NCI-H128 (cell line): Measurements from ENCODE around the gene NCOA1.

Experiments used
- DNase-seq: peaks from one replicate; lab custom pipeline; 2025; ENCODE audit not compliant: unreplicated experiment; lab: John Stamatoyannopoulos, UW

Gene NCOA1

DNA sequence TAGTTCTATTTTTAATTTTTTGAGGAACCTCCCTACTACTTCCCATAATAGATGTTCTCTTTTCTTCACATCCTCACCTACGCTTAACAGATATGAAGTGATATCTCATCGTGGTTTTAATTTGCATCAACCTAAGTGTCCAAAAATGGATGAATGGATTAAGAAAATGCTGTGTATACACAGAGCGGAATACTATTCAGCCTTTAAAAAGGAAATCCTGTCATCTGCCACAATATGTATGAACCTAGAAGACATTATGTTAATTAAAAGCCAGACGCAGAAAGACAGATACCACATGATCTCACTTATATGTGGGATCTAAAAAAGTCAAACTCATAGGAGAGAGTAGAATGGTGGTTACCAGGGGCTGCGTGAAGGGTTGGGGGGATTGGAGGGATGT, 189.1 kb downstream of the NCOA1 start:
- no peak for DNase-seq

GRCh38 chr2:24682304-24682703, 191.2 kb downstream of the NCOA1 start:
- no peak for DNase-seq

GRCh38 chr2:24683408-24683807, 192.4 kb downstream of the NCOA1 start:
- DNase-seq, result no peak

GRCh38 chr2:24690524-24690923, 199.5 kb downstream of the NCOA1 start:
- DNase-seq, result no peak

GRCh38 chr2:24691806-24692205, 200.8 kb downstream of the NCOA1 start:
- DNase-seq, result no peak

DNA sequence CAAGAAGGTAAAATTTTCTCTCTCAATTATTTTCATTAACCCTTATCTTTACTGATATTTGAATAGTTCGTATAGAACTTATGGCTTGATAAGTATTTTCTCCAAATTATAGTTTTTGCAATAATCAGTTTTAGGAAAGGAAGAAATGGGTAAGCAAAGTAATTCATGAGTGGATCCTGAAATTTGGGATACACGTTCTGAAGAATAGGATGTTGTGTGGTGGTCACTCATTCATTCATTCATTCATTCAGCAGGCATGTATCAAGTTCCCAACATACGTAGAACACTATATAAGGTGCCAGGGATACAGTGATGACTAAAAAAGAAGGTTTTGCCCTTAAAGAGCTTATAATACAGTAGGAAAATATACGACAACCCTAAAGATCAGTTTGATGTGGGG, 206.7 kb downstream of the NCOA1 start:
- DNase-seq, result no peak

- no peak for DNase-seq
Measured at GRCh38 chr2:24702800-24703199, 211.7 kb downstream of the NCOA1 start.

DNA sequence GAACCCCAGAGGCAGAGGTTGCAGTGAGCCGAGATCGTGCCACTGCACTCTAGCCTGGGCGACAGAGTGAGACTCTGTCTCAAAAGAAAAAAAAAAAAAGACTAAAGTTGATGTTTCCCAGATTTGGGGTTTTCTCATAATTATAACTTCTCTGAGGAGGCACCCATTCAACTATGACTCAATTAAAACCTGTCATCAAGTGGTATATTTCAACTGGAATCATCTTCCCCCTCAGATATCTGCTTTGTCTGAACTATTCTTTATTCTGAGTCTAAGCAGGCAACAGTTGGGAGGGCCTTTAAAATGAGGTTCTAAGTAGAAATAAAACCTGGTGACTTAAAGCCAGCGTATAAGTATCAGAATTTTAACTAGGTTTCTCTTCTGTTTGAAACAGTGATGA, 213.6 kb downstream of the NCOA1 start:
- DNase-seq, result no peak

- DNase-seq, result no peak
Measured at GRCh38 chr2:24707143-24707542, 216.1 kb downstream of the NCOA1 start.

DNA sequence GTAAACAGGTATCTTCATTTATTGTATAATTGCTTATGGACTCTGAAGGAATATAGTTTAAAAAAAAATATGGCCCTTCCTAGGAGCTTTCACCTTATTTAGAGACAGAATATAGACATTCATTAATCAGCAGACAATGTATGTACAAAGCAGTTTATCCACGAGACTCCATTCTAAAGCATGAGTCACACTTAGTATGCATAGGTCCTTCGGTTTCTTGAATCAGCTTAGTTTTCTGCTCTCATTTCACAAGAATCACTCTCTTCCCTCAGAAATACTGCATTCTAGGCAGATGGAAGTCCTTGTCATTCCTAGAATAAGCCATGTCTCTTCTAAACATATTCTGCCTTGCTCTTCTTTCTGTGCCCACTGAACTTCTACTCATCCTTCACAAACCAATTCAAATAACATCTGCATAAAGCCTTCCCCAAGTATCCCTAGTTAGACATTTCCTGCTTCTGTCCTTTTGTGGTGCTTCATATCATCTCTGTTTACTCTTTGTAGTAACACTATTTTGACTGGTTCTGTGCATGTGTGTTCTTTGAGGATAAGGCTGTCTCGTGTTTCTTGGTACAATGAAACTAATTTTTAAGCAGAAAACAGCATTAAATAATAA, 217.6 kb downstream of the NCOA1 start:
- no peak for DNase-seq

DNA sequence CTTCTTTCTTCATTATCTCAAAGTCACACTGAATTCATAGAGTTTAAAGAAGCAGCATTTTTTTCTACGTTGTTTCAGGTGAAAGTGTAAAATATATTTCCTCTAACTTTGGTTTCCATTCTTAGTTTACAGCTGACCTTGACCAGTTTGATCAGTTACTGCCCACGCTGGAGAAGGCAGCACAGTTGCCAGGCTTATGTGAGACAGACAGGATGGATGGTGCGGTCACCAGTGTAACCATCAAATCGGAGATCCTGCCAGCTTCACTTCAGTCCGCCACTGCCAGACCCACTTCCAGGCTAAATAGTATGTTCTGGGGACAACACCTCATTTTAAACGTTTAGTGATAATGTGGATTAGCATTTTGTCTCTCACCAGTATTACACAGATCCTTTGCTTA, 219.8 kb downstream of the NCOA1 start:
- no peak for DNase-seq

DNA sequence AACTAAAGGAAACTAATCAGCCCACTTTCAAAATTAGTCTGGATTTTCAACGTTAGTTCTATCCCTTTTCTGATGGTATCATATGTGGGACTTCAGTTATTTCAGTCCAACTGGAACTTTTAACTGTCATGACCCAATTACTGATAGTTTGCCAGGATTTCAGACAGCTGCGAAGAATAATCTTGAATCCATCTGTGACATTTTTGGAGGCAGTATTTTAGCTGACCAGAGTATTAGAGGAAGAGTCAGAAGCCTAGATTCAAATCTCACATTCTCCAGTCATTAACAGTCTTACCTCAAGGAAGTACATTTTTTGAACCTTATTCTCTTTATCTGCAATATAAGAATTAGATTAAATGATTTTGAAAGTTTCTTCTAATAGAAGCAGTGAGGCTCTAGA, 220.8 kb downstream of the NCOA1 start:
- DNase-seq, result no peak

DNA sequence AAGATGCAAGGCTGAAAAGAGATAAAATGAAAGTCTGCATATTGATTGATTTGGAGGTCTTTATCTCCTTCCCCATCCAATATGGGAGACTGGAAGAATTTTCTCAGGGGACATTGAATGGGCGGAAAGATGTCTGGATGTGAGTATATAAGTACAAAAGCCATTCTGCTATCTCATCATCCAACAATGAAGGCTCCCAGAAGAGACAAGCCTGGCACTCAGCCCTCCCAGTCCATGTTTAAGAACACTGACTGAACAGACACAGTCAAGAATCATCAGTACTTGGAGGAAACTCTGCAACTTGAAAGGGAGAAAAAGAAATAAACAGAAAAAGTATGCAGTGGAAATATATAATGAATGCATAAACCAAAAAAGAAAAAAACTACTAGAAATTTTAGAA, 221.2 kb downstream of the NCOA1 start:
- DNase-seq, result no peak

GRCh38 chr2:24717263-24717951, 226.4 kb downstream of the NCOA1 start:
- no peak for DNase-seq

- DNase-seq, result no peak
Measured at GRCh38 chr2:24720310-24720709, 229.3 kb downstream of the NCOA1 start.

DNA sequence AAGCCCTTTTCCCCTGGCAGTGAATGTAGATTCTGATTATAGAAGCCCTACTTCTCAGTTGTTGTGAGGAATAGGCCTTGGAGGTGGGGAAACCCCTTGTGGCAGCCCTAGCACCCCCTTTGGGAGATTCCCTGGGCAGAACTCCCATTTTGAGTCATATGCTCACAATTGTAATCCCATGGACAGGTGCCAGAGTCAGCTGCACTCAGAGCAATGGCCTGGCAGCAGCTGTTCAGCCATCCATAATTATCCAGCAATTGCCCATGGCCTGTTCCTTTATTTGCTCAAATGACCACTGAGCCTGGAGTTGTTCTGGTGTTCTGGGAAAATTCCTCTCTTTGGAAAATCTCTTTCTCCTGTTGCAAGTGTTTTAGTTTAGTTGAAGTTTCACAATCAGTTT, 230.4 kb downstream of the NCOA1 start:
- no peak for DNase-seq

DNA sequence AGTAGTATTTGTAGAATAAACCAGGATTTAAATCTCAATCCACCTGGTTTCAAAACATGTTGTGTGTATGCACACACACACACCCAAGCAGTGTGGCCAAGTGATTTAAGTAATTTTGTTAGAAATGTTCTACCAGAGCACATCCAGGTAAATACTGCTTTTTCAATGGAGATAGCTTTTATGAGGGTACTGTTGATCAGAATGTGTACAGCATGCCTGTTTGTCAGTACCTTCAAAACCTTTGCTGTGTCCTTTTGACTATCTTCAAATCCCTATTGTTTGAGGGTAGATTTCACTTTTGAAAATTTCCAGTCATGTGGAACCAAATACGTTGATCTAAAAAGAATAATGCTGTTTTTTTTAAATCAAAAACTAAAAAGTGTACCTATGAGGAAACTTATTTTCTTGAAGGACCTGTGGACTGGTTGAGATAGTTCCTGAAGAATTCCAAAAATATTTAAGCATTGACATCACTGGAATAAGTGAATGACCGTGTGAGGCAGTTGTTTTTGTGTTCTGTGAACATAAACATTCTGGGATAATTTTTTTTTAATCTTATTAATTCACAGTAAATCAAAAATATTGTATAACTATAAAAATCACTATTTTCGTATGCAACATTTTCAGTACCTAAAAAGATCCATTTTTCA, 231.2 kb downstream of the NCOA1 start:
- no peak for DNase-seq

GRCh38 chr2:24723191-24723590, 232.1 kb downstream of the NCOA1 start:
- DNase-seq, result no peak

- DNase-seq, result no peak
Measured at GRCh38 chr2:24723665-24724064, 232.6 kb downstream of the NCOA1 start.

DNA sequence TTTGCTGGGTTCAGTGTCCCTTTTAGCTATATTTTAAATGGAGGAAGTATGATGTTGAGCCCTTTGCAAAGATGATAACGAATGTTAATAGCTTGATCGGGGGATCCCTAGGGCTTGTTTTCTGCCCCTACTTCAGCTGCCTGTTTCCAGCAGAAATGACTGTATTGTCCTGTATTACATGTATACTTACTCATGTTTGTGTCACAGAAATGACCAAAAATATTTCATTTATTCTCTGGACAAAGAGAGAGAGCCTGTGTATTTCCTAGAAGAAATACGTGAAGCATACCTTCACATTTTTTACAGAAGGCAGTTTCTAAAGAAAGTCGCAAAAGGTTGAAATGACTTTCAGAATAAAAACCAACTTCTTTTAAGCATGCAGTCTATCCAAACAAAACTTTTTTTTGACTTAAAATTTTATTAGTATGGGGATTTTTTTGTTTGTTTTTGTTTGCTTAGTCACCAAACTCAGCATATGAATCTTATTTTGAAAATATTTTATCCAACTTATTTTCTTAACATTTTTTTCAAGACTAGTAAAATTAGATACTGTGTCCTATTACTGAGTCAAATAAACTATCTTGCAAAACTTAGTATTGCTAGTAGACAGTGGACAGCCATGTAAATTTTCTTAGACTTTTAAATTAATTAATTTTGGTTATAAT, 233.2 kb downstream of the NCOA1 start:
- no peak for DNase-seq

- DNase-seq, result no peak
Measured at GRCh38 chr2:24725956-24726355, 234.9 kb downstream of the NCOA1 start.

DNA sequence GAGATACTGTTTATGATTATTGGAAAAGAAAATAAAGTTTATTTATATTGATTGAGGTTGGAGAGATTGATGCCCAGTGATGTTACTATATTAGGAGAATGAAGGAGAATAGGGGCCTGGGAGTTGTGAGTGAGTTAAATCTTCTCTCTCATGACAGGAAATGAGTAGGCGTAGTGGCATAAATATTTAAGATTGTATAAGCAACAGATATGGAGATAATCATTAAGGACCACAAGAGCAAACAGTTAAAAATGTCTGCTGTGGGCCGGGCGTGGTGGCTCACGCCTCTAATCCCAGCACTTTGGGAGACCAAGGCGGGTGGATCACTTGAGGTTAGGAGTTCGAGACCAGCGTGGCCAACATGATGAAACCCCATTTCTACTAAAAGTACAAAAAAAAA, 239.4 kb downstream of the NCOA1 start:
- DNase-seq, result no peak
